Measurements from ENCODE around the gene RAP1GDS1. TPM values are rescaled to one million over a fixed set of nuclear protein-coding genes. Genes with fewer than 3 reads are reported as not detected.

Gene RAP1GDS1, protein sequence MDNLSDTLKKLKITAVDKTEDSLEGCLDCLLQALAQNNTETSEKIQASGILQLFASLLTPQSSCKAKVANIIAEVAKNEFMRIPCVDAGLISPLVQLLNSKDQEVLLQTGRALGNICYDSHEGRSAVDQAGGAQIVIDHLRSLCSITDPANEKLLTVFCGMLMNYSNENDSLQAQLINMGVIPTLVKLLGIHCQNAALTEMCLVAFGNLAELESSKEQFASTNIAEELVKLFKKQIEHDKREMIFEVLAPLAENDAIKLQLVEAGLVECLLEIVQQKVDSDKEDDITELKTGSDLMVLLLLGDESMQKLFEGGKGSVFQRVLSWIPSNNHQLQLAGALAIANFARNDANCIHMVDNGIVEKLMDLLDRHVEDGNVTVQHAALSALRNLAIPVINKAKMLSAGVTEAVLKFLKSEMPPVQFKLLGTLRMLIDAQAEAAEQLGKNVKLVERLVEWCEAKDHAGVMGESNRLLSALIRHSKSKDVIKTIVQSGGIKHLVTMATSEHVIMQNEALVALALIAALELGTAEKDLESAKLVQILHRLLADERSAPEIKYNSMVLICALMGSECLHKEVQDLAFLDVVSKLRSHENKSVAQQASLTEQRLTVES
- total RNA-seq (10 to 100 TPM in 1 of 4 donors, 1 to 10 TPM in 3; 5.6 to 10.6 (median 8.5) TPM), polyA plus RNA-seq (10 to 100 TPM in 2 of 3 donors, 1 to 10 TPM in 1; 5.8 to 12.4 (median 11.5) TPM)
- long read RNA-seq, donor 1, partial matches to known transcripts: 1 of 8 reads
- long read RNA-seq, donor 1, other reads (novel, unspliced or antisense): 4 of 8 reads
- long read RNA-seq, donor 2, partial matches to known transcripts: 1 of 10 reads
- long read RNA-seq, donor 2, other reads (novel, unspliced or antisense): 6 of 10 reads

DNA sequence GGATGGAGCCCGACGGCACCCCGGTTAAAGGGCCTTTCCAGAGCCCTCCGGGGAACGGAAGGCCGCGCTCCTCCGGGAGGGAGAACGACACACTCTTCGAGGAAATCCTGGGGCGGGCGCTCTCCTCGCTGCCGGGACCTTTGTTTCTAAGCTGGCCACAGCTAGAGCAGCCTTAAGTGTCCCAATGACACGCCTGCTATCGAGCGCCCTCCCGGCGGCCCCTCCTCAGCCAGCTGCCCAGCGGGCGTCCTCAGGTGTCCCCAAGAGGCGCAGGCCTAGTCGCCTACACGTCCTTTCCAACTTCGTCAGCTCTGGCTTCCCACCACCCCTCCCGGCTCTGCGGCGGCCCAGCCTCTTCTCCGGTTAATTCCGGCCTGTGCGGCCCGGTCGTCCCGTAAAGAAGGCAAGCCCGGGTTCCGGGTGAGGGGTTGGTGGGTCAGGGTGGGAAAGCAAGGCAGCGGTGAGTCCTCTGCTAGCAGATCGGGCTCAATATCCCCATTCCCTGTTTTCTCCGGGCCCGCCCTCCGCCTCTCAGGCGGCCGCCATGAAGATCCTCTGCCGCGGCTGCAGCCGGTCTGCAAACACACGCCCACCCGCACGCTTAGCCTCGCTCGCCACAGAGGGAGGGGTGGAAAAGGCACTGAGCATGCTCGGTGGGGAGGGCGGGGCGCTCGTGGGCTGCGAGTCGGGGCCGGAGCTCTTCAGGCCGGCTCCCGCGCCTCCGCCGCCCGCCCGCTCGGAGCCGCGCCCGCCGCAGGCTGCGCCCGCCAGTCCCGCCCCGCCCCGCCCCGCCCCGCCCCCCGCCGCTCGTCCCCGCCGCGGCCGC is at the start of gene RAP1GDS1:
Gene RAP1GDS1 (plus strand): TSS at position 806 of the 826 bp plus-strand sequence. CDS start 182 bp downstream, outside the sequence.
- TF ChIP-seq, protein P1, sequence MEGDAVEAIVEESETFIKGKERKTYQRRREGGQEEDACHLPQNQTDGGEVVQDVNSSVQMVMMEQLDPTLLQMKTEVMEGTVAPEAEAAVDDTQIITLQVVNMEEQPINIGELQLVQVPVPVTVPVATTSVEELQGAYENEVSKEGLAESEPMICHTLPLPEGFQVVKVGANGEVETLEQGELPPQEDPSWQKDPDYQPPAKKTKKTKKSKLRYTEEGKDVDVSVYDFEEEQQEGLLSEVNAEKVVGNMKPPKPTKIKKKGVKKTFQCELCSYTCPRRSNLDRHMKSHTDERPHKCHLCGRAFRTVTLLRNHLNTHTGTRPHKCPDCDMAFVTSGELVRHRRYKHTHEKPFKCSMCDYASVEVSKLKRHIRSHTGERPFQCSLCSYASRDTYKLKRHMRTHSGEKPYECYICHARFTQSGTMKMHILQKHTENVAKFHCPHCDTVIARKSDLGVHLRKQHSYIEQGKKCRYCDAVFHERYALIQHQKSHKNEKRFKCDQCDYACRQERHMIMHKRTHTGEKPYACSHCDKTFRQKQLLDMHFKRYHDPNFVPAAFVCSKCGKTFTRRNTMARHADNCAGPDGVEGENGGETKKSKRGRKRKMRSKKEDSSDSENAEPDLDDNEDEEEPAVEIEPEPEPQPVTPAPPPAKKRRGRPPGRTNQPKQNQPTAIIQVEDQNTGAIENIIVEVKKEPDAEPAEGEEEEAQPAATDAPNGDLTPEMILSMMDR (IDR thresholded peaks at IDR 0.05): no peak
- intact Hi-C loops (cut with DNase I): loop anchor here (5.0 to 10.0 kb wide), 3 partner anchors 118 to 1694 kb away; partner anchors contain the start of genes STPG2 (in 2 of the 2), EIF4E (in 1 of the 2) and H2AZ1 (in 1 of the 2)
- DNase-seq (peak; percentile 96 to 98), ATAC-seq (peak; percentile 94 to 97 (median 96))
- Histone ChIP-seq H3K4me3 (peak within 1 kb of the TSS; percentile 78), H3K9me3 (no peaks in the 10 kb centered on the region), H3K27ac (peak within 1 kb of the TSS; percentile 89), H3K4me1 (peaks cover 15% of the 10 kb centered on the region), H3K36me3 (ENCODE audit: insufficient read depth in 1 of 2, low read depth in 1 of 2) (no peaks in the 10 kb centered on the region), H3K27me3 (ENCODE audit: insufficient read depth in 3 of 3, low read length in 2 of 3) (no peaks in the 10 kb centered on the region)
- 0% methylated on average over 53 to 79 of the region's 84 CpGs for WGBS, 3 donors

DNA sequence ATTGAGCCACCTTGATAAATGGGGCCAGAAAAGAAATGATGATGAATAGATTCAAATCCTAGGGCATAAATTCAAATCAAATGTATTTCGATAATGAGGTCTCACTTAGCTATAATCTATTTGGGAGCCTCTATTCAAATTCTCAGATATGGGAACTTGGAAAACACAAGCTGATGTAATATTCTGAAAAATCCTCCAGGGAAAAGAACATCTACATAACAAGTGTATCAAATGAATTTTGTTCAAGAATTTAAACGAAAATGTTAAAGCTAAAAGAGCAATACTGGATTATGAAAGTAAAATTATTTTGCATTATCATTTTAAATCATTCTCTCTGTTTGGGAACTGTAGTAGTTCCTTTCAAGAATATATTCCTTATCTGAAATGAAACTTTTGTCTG is 38.9 kb upstream of the RAP1GDS1 start:
- ATAC-seq (no peak), DNase-seq (no peak)
- Histone ChIP-seq H3K4me3 (no peak overlapping the region), H3K4me1 (no peaks in the 10 kb centered on the region), H3K27me3 (ENCODE audit: insufficient read depth in 3 of 3, low read length in 2 of 3) (no peaks in the 10 kb centered on the region), H3K27ac (no peak overlapping the region), H3K9me3 (no peaks in the 10 kb centered on the region), H3K36me3 (ENCODE audit: insufficient read depth in 1 of 2, low read depth in 1 of 2) (no peaks in the 10 kb centered on the region)
- TF ChIP-seq, protein P1 (IDR thresholded peaks at IDR 0.05): no peak
- intact Hi-C loops (cut with DNase I): no loop called here
- WGBS, 3 donors: 44 to 47% (median 47%) methylated on average over 2 of the region's 2 CpGs

DNA sequence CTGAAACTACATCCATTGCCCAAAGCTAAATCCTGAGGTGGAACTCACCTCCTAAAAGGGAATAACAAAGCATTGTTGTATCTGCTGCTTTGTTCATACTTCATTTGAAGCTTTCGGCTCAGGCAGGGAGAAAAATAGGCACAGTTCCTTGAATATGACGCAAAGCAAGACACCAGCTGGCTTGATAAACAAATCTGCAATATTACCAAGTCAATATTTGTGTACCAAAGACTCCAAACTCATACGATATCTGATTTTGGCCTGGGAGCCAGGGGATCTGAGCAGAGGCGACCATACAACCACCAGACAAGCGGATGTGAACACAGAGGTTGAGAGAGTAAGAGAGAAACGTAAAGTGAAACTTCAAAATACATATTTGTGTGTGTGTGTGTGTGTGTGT is 34.8 kb upstream of the RAP1GDS1 start:
- Histone ChIP-seq H3K9me3 (no peaks in the 10 kb centered on the region), H3K36me3 (ENCODE audit: insufficient read depth in 1 of 2, low read depth in 1 of 2) (no peaks in the 10 kb centered on the region), H3K4me3 (no peak overlapping the region), H3K27me3 (ENCODE audit: insufficient read depth in 3 of 3, low read length in 2 of 3) (no peaks in the 10 kb centered on the region), H3K4me1 (no peaks in the 10 kb centered on the region), H3K27ac (no peak overlapping the region)
- WGBS, 3 donors: 86 to 95% (median 91%) methylated on average over 6 of the region's 6 CpGs
- intact Hi-C loops (cut with DNase I): no loop called here
- ATAC-seq: no peak
- TF ChIP-seq, protein P1 (IDR thresholded peaks at IDR 0.05): no peak
- DNase-seq: no peak

DNA sequence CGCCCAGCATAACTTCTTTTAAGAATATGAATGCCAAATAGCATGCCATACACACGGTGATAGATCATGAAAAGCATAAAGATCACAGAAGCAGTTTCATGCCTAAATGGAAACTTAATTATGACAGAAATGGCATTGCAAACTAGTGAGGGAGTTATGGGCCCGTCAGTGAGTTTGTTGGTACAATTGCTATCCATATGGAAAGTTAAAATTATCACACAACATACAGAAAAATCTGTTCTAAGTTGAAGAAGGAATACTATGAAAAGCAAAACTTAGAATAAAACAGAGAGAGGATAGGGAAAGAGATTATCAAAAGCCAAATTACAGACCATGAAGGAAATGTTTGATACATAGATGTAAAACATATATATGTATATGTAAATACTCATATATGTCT is 30.2 kb upstream of the RAP1GDS1 start:
- no peaks in the 10 kb centered on the region for H3K27me3 ChIP-seq (ENCODE audit: insufficient read depth in 3 of 3, low read length in 2 of 3)
- H3K4me3 ChIP-seq: no peak overlapping the region
- no peaks in the 10 kb centered on the region for H3K9me3 ChIP-seq
- no peaks in the 10 kb centered on the region for H3K36me3 ChIP-seq (ENCODE audit: insufficient read depth in 1 of 2, low read depth in 1 of 2)
- intact Hi-C loops (cut with DNase I): no loop called here
- 85 to 89% (median 85%) methylated on average over 3 of the region's 3 CpGs for WGBS, 3 donors
- no peak overlapping the region for H3K27ac ChIP-seq
- ATAC-seq (no peak), DNase-seq (no peak)
- TF ChIP-seq, protein P1 (IDR thresholded peaks at IDR 0.05): no peak
- no peaks in the 10 kb centered on the region for H3K4me1 ChIP-seq
